Activated T-cell treated with anti-CD3 and anti-CD28 coated beads, Interleukin-2, amount 50 U/mL, for 24 hours (primary cell): ENCODE measurements around the gene TF.

Experiments used
- DNase-seq: peaks from one replicate; pipeline ENCODE4 v3.0.0-alpha.2; 2020
- H3K27ac Mint-ChIP-seq: 2 replicates; pipeline ENCODE4 v1.8.0; 2020; ENCODE audit warnings: mild to moderate bottlenecking, mixed read lengths
- H3K27me3 Mint-ChIP-seq: 2 replicates; pipeline ENCODE4 v1.8.0; 2020; ENCODE audit warnings: mixed read lengths
- H3K36me3 Mint-ChIP-seq: 2 replicates; pipeline ENCODE4 v1.8.0; 2020; ENCODE audit warnings: low read depth, mixed read lengths
- H3K4me1 Mint-ChIP-seq: 2 replicates; pipeline ENCODE4 v1.8.0; 2020; ENCODE audit warnings: low read depth, mixed read lengths
- H3K4me3 Mint-ChIP-seq: 2 replicates; pipeline ENCODE4 v1.8.0; 2020; ENCODE audit warnings: mild to moderate bottlenecking, moderate library complexity, mixed read lengths
- H3K9me3 Mint-ChIP-seq: 2 replicates; pipeline ENCODE4 v1.8.0; 2020; ENCODE audit warnings: mixed read lengths

The TF gene

GRCh38 chr3:133799794-133800585 lies 53.8 kb downstream of the TF start:
- no peak overlapping the region for H3K4me3 Mint-ChIP-seq
- no peak overlapping the region for H3K27ac Mint-ChIP-seq
- no peak for DNase-seq
- peaks cover 7% of the 10 kb centered on the region for H3K4me1 Mint-ChIP-seq
- H3K36me3 Mint-ChIP-seq: no peaks in the 10 kb centered on the region
- H3K27me3 Mint-ChIP-seq: peaks cover 25% of the 10 kb centered on the region
- H3K9me3 Mint-ChIP-seq: no peaks in the 10 kb centered on the region

- Mint-ChIP-seq H3K4me1 (peaks cover 32% of the 10 kb centered on the region), H3K27ac (no peak overlapping the region), H3K36me3 (peaks cover 28% of the 10 kb centered on the region), H3K4me3 (no peak overlapping the region), H3K9me3 (no peaks in the 10 kb centered on the region), H3K27me3 (peaks cover 8% of the 10 kb centered on the region)
- no peak for DNase-seq
Measured at GRCh38 chr3:133803469-133803868, 57.3 kb downstream of the TF start.

GRCh38 chr3:133804896-133805295 lies 58.7 kb downstream of the TF start:
- H3K27me3 Mint-ChIP-seq: peaks cover 6% of the 10 kb centered on the region
- DNase-seq: no peak
- H3K36me3 Mint-ChIP-seq: peaks cover 40% of the 10 kb centered on the region
- H3K27ac Mint-ChIP-seq: peak overlapping the region; percentile 99
- H3K4me1 Mint-ChIP-seq: peaks cover 38% of the 10 kb centered on the region
- H3K9me3 Mint-ChIP-seq: no peaks in the 10 kb centered on the region
- H3K4me3 Mint-ChIP-seq: peak overlapping the region; percentile 95

- Mint-ChIP-seq H3K4me3 (peak overlapping the region; percentile 95), H3K36me3 (peaks cover 44% of the 10 kb centered on the region), H3K27ac (peak overlapping the region; percentile 99), H3K9me3 (no peaks in the 10 kb centered on the region), H3K27me3 (peaks cover 3% of the 10 kb centered on the region), H3K4me1 (peaks cover 43% of the 10 kb centered on the region)
- DNase-seq: no peak
Measured at GRCh38 chr3:133805384-133805701, 59.1 kb downstream of the TF start.

GRCh38 chr3:133805702-133806475 lies 59.7 kb downstream of the TF start, which contains the start of gene SRPRB:
Gene SRPRB, plus strand, starts transcription at chr3:133805815. Its CDS starts 34 bp downstream, at chr3:133805849.
- peak; percentile 96 for DNase-seq
- Mint-ChIP-seq H3K27ac (peak within 1 kb of the TSS; percentile 99), H3K4me3 (peak within 1 kb of the TSS; percentile 95), H3K36me3 (peaks cover 49% of the 10 kb centered on the region), H3K27me3 (no peaks in the 10 kb centered on the region), H3K4me1 (peaks cover 46% of the 10 kb centered on the region), H3K9me3 (no peaks in the 10 kb centered on the region)

- H3K27ac Mint-ChIP-seq: peak overlapping the region; percentile 20
- H3K4me3 Mint-ChIP-seq: no peak overlapping the region
- no peaks in the 10 kb centered on the region for H3K27me3 Mint-ChIP-seq
- H3K36me3 Mint-ChIP-seq: peaks cover 94% of the 10 kb centered on the region
- peaks cover 42% of the 10 kb centered on the region for H3K4me1 Mint-ChIP-seq
- no peaks in the 10 kb centered on the region for H3K9me3 Mint-ChIP-seq
- no peak for DNase-seq
Measured at GRCh38 chr3:133812872-133813271, 66.7 kb downstream of the TF start.

GRCh38 chr3:133815386-133815785 lies 69.2 kb downstream of the TF start:
- DNase-seq: no peak
- peak overlapping the region; percentile 18 for H3K27ac Mint-ChIP-seq
- H3K4me3 Mint-ChIP-seq: no peak overlapping the region
- H3K27me3 Mint-ChIP-seq: no peaks in the 10 kb centered on the region
- H3K9me3 Mint-ChIP-seq: no peaks in the 10 kb centered on the region
- peaks cover 32% of the 10 kb centered on the region for H3K4me1 Mint-ChIP-seq
- H3K36me3 Mint-ChIP-seq: peaks cover 93% of the 10 kb centered on the region

- Mint-ChIP-seq H3K4me1 (peaks cover 10% of the 10 kb centered on the region), H3K27me3 (no peaks in the 10 kb centered on the region), H3K4me3 (no peak overlapping the region), H3K9me3 (no peaks in the 10 kb centered on the region), H3K36me3 (peaks cover 96% of the 10 kb centered on the region), H3K27ac (no peak overlapping the region)
- DNase-seq: no peak
Measured at GRCh38 chr3:133820129-133820528, 73.9 kb downstream of the TF start.

- H3K36me3 Mint-ChIP-seq: peaks cover 96% of the 10 kb centered on the region
Measured at GRCh38 chr3:133820889-133821675, 74.9 kb downstream of the TF start.

GRCh38 chr3:133821767-133822638 lies 75.8 kb downstream of the TF start:
- no peak for DNase-seq
- H3K9me3 Mint-ChIP-seq: no peaks in the 10 kb centered on the region
- H3K4me1 Mint-ChIP-seq: peaks cover 7% of the 10 kb centered on the region
- peak overlapping the region; percentile 47 for H3K27ac Mint-ChIP-seq
- H3K36me3 Mint-ChIP-seq: peaks cover 96% of the 10 kb centered on the region
- no peaks in the 10 kb centered on the region for H3K27me3 Mint-ChIP-seq
- H3K4me3 Mint-ChIP-seq: no peak overlapping the region

More at GRCh38 chr3:133820889-133821675, 74.9 kb downstream of the TF start:
- Mint-ChIP-seq H3K27me3 (no peaks in the 10 kb centered on the region), H3K27ac (peak overlapping the region; percentile 72), H3K4me1 (peaks cover 7% of the 10 kb centered on the region), H3K4me3 (no peak overlapping the region), H3K9me3 (no peaks in the 10 kb centered on the region)
- DNase-seq: no peak

- Mint-ChIP-seq H3K27ac (peak overlapping the region; percentile 9), H3K27me3 (no peaks in the 10 kb centered on the region), H3K4me3 (no peak overlapping the region), H3K9me3 (no peaks in the 10 kb centered on the region), H3K36me3 (peaks cover 71% of the 10 kb centered on the region), H3K4me1 (no peaks in the 10 kb centered on the region)
- no peak for DNase-seq
Measured at GRCh38 chr3:133824961-133825485, 78.8 kb downstream of the TF start.

- no peaks in the 10 kb centered on the region for H3K27me3 Mint-ChIP-seq
- no peaks in the 10 kb centered on the region for H3K9me3 Mint-ChIP-seq
- no peak overlapping the region for H3K4me3 Mint-ChIP-seq
- no peak for DNase-seq
- H3K36me3 Mint-ChIP-seq: peaks cover 60% of the 10 kb centered on the region
- H3K4me1 Mint-ChIP-seq: no peaks in the 10 kb centered on the region
- no peak overlapping the region for H3K27ac Mint-ChIP-seq
Measured at GRCh38 chr3:133825969-133826727, 80.0 kb downstream of the TF start.

GRCh38 chr3:133827136-133827535 lies 80.9 kb downstream of the TF start:
- no peak overlapping the region for H3K27ac Mint-ChIP-seq

More at GRCh38 chr3:133827136-133827535, 80.9 kb downstream of the TF start:
- DNase-seq: no peak
- Mint-ChIP-seq H3K9me3 (no peaks in the 10 kb centered on the region), H3K4me3 (no peak overlapping the region), H3K4me1 (no peaks in the 10 kb centered on the region), H3K36me3 (peaks cover 50% of the 10 kb centered on the region), H3K27me3 (no peaks in the 10 kb centered on the region)
